Measurements from ENCODE around the gene PSORS1C2. TPM values are rescaled to one million over a fixed set of nuclear protein-coding genes. Genes with fewer than 3 reads are reported as not detected.

PSORS1C2 gene
- total and polyA plus RNA-seq, 2 donors (not counting 1 experiment from before 2014, with no cell fraction given), result not detected

- no peaks in the 10 kb centered on the region for H3K36me3 ChIP-seq (replicated peaks in 1 of 2; ENCODE audit: control extremely low read depth in 1 of 2, control insufficient read depth in 1 of 2, extremely low read depth in 1 of 2, insufficient read depth in 2 of 2, low read length in 1 of 2)
- no peak overlapping the region for H3K4me2 ChIP-seq (replicated peaks; ENCODE audit: low read depth, low read length, poor library complexity, severe bottlenecking)
- H3K27ac ChIP-seq (ENCODE audit: low read length in 2 of 2), result no peak overlapping the region
- ChIA-PET CTCF (interaction anchor here (0.6 kb wide), 1 partner anchor 26 kb away, joined by 4 read pairs; no protein-coding TSS in a partner anchor), POLR2A (no interaction called here)
- WGBS (ENCODE audit: insufficient coverage), result 89% methylated on average over 14 of the region's 16 CpGs
- H3K4me3 ChIP-seq (ENCODE audit: control extremely low read depth in 1 of 5, extremely low read depth in 1 of 5, insufficient read depth in 1 of 5, low read depth in 2 of 5, low read length in 4 of 5), result no peak overlapping the region
- Mint-ChIP-seq H3K4me3 (no peak overlapping the region), H3K27ac (no peak overlapping the region), H3K27me3 (peaks cover 23% of the 10 kb centered on the region), H3K4me1 (peaks cover 2% of the 10 kb centered on the region), H3K9me3 (ENCODE audit: insufficient read depth) (no peaks in the 10 kb centered on the region)
- no peaks in the 10 kb centered on the region for H3K9me3 ChIP-seq (ENCODE audit: control extremely low read depth in 1 of 3, control insufficient read depth in 2 of 3, insufficient read depth in 1 of 3, low read length in 2 of 3)
- peaks cover 0 to 7% (median 0%) of the 10 kb centered on the region in 4 experiments for H3K27me3 ChIP-seq (replicated peaks in 1 of 4; ENCODE audit: control extremely low read depth in 1 of 4, control insufficient read depth in 3 of 4, insufficient read depth in 4 of 4, low read length in 3 of 4)
- no peak overlapping the region for H2AFZ ChIP-seq (ENCODE audit: insufficient read depth, low read depth, low read length, poor library complexity, severe bottlenecking)
- ATAC-seq (ENCODE audit: low read depth), result no peak
- no peaks in the 10 kb centered on the region for H4K20me1 ChIP-seq (ENCODE audit: control insufficient read depth, insufficient read depth, low read length, poor library complexity, severe bottlenecking)
- intact Hi-C loops (cut with micrococcal nuclease), result no loop called here
- DNase-seq, result no peak
- no peak overlapping the region for H3K9ac ChIP-seq (ENCODE audit: low read length)
- H3K4me1 ChIP-seq (ENCODE audit: control insufficient read depth in 2 of 2, insufficient read depth in 2 of 2, low read length in 2 of 2), result no peaks in the 10 kb centered on the region
- TF ChIP-seq EZH2 (IDR thresholded peaks at IDR 0.05; ENCODE audit: borderline replicate concordance, insufficient read depth, low read depth, low read length, poor library complexity, severe bottlenecking), result no peak
- no peak for TF ChIP-seq CTCF (IDR thresholded peaks at IDR 0.05)
- H3K79me2 ChIP-seq (ENCODE audit: control insufficient read depth, insufficient read depth, low read length), result no peaks in the 10 kb centered on the region
Observed at GRCh38 chr6:31122791-31123706, 15.8 kb downstream of the PSORS1C2 start.
